Breast epithelium (tissue), 3 donors: Measurements from ENCODE around the gene FNIP1. TPM values are rescaled to one million over a fixed set of nuclear protein-coding genes. Genes with fewer than 3 reads are reported as not detected.

ENCODE experiments used
- total RNA-seq, 3 donors: library from RNA; depleted of rRNA; stranded (reverse); fragments of >200 nt; gene quantifications; one replicate each; pipeline ENCODE4 v1.1.0, GENCODE V29; 2016

The FNIP1 gene
- total RNA-seq, 3 donors from 2014 or later, result 60.3 to 96.3 (median 70.9) TPM

Other genes with a start within 250 kb of the FNIP1 start
- 10 to 100 TPM; 21.8 to 56.3 (median 31.5) TPM for gene RAPGEF6, start 161.8 kb downstream of the FNIP1 start, total RNA-seq
- gene MEIKIN, start 148.6 kb upstream of the FNIP1 start, total RNA-seq, result not detected
- 1 to 10 TPM in 1 of 3 donors, under 1 TPM in 2; 0.32 to 1.8 (median 0.33) TPM for gene ACSL6, start 214.6 kb upstream of the FNIP1 start, total RNA-seq